M059J (cell line): ENCODE results near the gene PDP2. TPM values are rescaled to one million over a fixed set of nuclear protein-coding genes. Genes with fewer than 3 reads are reported as not detected.
A peak's percentile ranks its signal among the peaks of the same experiment; 100 is the strongest.

ENCODE experiments used
- DNase-seq: peaks from one replicate; pipeline ENCODE4 v3.0.0-alpha.2; 2012; ENCODE audit warnings: low read depth
- total RNA-seq: library from RNA; depleted of rRNA; stranded (reverse); fragments of >200 nt; shearing (Covaris generic); gene quantifications from 2 replicates; pipeline ENCODE4 v1.2.3, GENCODE V29; 2014; rRNA removed

PDP2 gene
- total RNA-seq, 1 experiment from 2014 or later, result 15.1 TPM

DNA sequence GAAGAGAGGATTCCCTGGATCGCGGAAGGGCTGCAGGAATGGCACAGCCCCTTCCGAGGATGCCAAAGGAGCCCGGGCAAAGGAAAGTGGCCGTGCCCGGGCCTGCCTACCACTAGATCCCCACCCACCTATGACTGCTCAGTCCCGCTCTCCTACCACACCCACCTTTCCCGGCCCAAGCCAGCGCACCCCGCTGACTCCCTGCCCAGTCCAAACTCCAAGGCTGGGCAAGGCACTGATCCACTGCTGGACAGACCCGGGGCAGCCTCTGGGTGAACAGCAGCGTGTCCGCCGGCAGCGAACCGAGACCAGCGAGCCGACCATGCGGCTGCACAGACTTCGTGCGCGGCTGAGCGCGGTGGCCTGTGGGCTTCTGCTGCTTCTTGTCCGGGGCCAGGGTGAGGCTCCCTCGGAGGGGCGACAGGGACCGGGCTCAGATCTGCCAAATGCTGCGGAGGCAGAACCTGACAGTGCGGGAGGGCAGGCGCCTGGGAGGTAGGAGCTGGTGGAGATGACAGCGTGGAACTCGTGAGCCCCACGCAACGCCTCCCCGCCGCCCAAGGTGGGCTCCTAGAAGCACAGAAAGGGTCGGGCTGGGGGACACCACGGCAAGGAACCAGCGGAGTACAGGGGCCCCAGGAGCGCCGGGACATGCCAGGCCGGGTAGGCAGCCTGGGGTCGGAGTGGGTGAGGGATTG lies 55.1 kb downstream of the PDP2 start, which contains the start of gene CES2:
Gene CES2, plus strand, starts transcription at position 203 of the 698 bp plus-strand sequence. Its CDS starts 120 bp downstream, at position 323.
- DNase-seq, result peak; percentile 50

DNA sequence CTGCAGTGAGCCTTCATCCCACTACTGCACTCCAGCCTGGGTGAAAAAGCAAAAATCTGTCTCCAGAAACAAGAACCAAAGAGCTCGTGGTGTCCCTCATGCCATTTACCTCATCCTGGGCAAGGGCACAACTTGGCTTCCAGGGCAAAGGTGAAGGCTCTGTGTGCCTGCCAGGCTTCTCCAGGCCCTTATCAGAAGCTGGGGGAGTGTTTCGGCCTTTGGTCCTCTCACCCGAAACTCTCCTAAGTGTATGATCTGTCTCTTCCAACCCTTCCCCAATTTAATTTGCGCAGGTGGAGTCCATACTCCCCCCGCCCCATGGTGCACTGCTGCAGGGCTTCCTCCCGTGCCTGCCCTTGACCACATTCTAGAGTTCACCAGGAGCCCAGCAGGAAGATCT lies 56.1 kb downstream of the PDP2 start:
- no peak for DNase-seq

DNA sequence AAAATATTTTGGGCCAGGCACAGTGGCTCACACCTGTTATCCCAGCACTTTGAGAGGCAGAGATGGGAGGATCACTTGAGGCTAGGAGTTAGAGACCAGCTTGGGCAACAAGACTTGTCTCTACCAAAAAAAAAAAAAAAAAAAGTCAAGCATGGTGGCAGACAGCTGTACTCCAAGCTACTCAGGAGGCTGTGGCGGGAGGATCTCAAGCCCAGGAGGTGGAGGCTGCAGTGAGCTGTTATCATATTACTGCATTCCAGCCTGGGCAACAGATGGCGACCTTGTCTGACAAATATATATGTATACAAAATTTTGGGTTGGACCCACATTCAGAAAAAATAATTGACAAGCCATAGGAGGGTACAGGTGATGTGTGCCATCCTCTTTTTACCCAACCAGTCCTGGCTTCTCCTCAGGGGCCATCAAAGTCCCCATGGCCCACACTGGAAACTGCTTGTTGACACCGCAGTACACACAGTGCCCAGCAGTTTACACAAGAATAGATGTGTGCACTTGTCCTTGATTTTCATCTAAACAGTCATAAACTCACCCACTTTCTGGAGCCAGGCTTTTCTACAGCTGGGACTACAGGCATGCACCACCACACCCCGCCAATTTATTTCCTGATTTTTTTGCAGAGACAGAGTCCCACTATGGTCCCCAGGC lies 56.7 kb downstream of the PDP2 start:
- DNase-seq, result no peak

DNA sequence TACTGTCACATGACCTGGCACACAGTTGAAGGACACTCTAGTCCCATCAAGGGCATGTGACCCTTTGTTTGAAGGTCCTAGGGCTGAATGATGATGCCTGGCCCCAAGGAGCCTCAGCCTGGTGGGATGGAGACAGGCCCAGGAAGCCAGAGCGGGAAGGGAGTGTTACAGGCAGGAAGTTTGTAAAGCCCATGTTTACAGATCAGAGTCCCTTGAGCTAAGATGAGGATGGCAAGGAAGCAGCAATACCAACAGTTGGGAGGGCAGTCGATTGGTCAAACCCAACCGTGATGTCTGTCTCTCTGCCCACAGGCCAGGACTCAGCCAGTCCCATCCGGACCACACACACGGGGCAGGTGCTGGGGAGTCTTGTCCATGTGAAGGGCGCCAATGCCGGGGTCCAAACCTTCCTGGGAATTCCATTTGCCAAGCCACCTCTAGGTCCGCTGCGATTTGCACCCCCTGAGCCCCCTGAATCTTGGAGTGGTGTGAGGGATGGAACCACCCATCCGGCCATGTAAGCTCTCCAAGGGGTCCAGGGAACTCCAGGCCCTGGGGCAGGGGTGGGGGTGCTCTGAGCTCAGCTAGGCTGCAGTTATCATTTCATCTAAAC lies 57.5 kb downstream of the PDP2 start:
- no peak for DNase-seq

DNA sequence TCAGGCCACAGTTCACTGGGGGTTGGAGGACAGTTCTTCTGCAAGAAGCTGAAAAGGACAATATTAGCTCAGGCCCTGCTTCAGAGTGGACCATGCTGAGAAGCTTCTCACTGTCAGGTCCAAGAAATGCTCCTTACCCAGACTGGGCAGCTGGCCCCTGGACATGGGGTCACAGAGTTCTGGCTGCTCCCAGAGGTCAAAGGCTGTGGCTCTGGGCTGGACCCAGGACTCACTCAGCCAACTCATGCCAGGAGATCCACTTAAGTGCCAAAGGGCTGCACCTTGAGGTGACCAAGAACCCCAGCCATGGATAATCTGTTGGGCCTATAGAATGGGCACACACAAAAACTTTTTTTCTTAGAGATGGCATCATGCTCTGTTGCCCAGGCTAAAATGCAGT lies 59.1 kb downstream of the PDP2 start:
- DNase-seq, result no peak

DNA sequence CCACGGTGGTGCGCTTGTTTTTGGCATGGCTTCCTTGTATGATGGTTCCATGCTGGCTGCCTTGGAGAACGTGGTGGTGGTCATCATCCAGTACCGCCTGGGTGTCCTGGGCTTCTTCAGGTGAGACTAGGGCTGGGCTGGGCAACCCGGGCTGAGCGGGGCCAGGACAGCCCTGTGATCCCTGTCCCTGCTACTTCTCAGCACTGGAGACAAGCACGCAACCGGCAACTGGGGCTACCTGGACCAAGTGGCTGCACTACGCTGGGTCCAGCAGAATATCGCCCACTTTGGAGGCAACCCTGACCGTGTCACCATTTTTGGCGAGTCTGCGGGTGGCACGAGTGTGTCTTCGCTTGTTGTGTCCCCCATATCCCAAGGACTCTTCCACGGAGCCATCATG lies 59.9 kb downstream of the PDP2 start:
- DNase-seq, result no peak

Other genes with a start within 250 kb of the PDP2 start
- 15.2 and 18.4 TPM in 2 replicates for gene CMTM4, start 183.8 kb upstream of the PDP2 start, total RNA-seq
- 79.5 and 92.4 TPM in 2 replicates for gene DYNC1LI2, start 128.9 kb upstream of the PDP2 start, total RNA-seq
- gene TERB1, start 78.9 kb upstream of the PDP2 start, total RNA-seq, result not detected in 2 replicates
- 91.2 and 127 TPM in 2 replicates for gene NAE1, start 49.5 kb upstream of the PDP2 start, total RNA-seq
- not detected in 2 replicates for gene CA7, start 36.1 kb upstream of the PDP2 start, total RNA-seq
- gene CDH16, start 38.4 kb downstream of the PDP2 start, total RNA-seq, result not detected in 2 replicates
- 3.2 and 9.4 TPM in 2 replicates for gene RRAD, start 45.0 kb downstream of the PDP2 start, total RNA-seq
- gene CIAO2B, start 53.9 kb downstream of the PDP2 start, total RNA-seq, result 183 and 280 TPM in 2 replicates
- gene CES2, start 55.0 kb downstream of the PDP2 start, total RNA-seq, result 15.9 and 26.6 TPM in 2 replicates
- gene CES3, start 80.8 kb downstream of the PDP2 start, total RNA-seq, result 0.44 and 1.0 TPM in 2 replicates
- not detected in 2 replicates for gene CES4A, start 108.1 kb downstream of the PDP2 start, total RNA-seq
- gene CBFB, start 148.6 kb downstream of the PDP2 start, total RNA-seq, result 86.5 and 111 TPM in 2 replicates
- gene PHAF1, start 229.4 kb downstream of the PDP2 start, total RNA-seq, result 16.0 and 18.7 TPM in 2 replicates